ENCODE results near the gene TBCD. TPM values are rescaled to one million over a fixed set of nuclear protein-coding genes. Genes with fewer than 3 reads are reported as not detected.
A peak's percentile ranks its signal among the peaks of the same experiment; 100 is the strongest.

Gene TBCD
- total and polyA plus RNA-seq, 12 donors = 25.6 to 240 (median 66.2) TPM

DNA sequence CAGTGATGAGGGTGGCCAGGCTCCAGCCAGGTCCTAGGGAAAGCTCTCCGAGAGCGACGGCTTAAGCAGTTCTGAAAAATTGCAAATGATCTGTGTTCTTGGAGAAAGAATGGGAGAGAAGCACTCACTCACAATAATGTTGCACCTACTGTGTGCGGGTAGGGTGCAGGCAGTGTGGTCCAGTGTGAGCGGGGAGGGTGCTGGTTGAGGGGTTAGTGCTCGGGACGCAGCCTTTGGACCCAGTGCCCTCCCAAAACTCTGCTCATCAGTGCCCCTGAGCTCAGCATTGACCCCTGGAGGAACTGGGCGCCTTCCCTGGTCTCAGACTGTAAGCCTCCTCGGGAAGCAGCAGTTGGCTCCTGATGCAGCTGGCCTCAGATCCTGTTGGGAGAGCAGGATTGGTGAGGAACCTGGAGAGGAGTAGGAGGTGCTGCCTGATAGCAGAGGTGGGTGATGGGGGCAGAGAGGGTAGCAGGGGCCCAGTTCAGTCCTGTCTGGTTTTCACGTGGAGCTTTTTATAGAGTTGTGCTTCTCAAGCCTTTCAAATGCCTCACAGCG lies 111.6 kb downstream of the TBCD start:
- Histone ChIP-seq H3K4me1 (replicated peaks in 1 of 2) (peaks cover 11 to 28% of the 10 kb centered on the region in 2 donors), H3K36me3 (replicated peaks in 1 of 2) (no peaks in the 10 kb centered on the region), H3K9me3 (replicated peaks in 1 of 3) (no peaks in the 10 kb centered on the region), H3K27ac (peak overlapping the region in 1 of 5 donors; percentile 49), H3K27me3 (no peaks in the 10 kb centered on the region), H3K4me3 (no peak overlapping the region)
- WGBS, 4 donors = 88 to 90% (median 89%) methylated on average over 8 to 11 of the region's 11 CpGs
- DNase-seq = no peak
- intact Hi-C loops (cut with DNase I) = no loop called here
- TF ChIP-seq CTCF (IDR thresholded peaks at IDR 0.05) (no peak), POLR2A (IDR thresholded peaks at IDR 0.05) (no peak)

GRCh38 chr17:82863941-82864712 lies 112.3 kb downstream of the TBCD start:
- intact Hi-C loops (cut with DNase I) = no loop called here
- no peaks in the 10 kb centered on the region for H3K27me3 ChIP-seq
- peak overlapping the region in 2 of 5 donors; percentile 47 to 49 for H3K27ac ChIP-seq
- 50 to 59% (median 56%) methylated on average over 14 to 18 of the region's 18 CpGs for WGBS, 4 donors
- H3K4me3 ChIP-seq = no peak overlapping the region
- H3K36me3 ChIP-seq (replicated peaks in 1 of 2) = no peaks in the 10 kb centered on the region
- no peak for TF ChIP-seq CTCF (IDR thresholded peaks at IDR 0.05)
- TF ChIP-seq POLR2A (IDR thresholded peaks at IDR 0.05) = no peak
- peaks cover 11 to 28% of the 10 kb centered on the region in 2 donors for H3K4me1 ChIP-seq (replicated peaks in 1 of 2)
- DNase-seq = peak in 6 of 7 donors; percentile 57 to 77 (median 60)
- H3K9me3 ChIP-seq (replicated peaks in 1 of 3) = no peaks in the 10 kb centered on the region

DNA sequence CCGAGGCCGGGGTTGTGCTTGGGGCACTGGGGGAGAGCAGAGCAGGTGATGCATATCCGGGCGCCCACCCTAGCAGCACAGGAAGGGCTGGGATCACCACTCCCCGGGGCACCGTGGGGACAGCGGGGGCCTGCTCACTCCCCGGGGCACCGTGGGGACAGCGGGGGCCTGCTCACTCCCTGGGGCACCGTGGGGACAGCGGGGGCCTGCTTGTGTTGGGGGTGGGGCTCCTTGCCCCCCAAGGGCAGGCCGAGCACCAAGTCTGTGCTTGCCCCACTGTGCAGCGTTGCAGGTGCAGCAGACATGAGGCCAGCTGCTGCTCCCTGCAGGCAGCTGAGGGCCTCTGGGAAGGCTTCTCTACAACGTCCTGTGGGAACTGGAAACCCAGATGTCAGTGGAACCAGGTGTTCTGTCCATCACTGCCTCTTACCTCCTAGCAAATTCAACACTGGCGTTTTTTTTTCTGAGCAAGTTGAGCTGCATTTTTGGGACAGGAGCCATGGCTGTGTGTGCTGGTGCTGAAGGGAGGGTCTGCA lies 112.9 kb downstream of the TBCD start:
- no peaks in the 10 kb centered on the region for H3K9me3 ChIP-seq (replicated peaks in 1 of 3)
- no peaks in the 10 kb centered on the region for H3K36me3 ChIP-seq (replicated peaks in 1 of 2)
- no peaks in the 10 kb centered on the region for H3K27me3 ChIP-seq
- H3K4me3 ChIP-seq = no peak overlapping the region
- intact Hi-C loops (cut with DNase I) = no loop called here
- peaks cover 5 to 21% of the 10 kb centered on the region in 2 donors for H3K4me1 ChIP-seq (replicated peaks in 1 of 2)
- H3K27ac ChIP-seq = peak overlapping the region in 2 of 5 donors; percentile 47 to 49
- TF ChIP-seq POLR2A (IDR thresholded peaks at IDR 0.05) (no peak), CTCF (IDR thresholded peaks at IDR 0.05) (no peak)
- WGBS, 4 donors = 78 to 100% (median 81%) methylated on average over 1 to 16 of the region's 16 CpGs
- DNase-seq = no peak

DNA sequence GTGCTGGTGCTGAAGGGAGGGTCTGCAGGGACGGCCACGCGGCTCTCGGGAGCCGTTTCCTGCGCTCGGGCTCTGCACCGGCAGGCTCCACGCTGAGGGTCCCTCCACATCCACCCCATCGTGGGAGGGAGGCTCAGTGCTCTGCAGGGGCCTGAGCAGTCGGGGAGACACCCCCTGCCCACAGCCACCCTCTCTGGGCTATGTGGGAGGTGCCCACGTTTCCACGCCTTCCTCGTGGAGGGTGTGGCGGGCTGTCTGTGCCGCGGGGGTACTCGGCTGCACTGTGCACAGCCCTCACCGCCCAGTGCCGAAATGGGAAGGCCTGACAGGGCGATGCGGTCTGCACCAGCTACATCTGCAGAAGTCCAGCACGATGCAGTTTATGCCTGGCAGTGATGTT lies 113.4 kb downstream of the TBCD start:
- peaks cover 0 to 16% of the 10 kb centered on the region in 2 donors for H3K4me1 ChIP-seq (replicated peaks in 1 of 2)
- peaks cover 0 to 2% of the 10 kb centered on the region in 2 donors for H3K36me3 ChIP-seq (replicated peaks in 1 of 2)
- H3K9me3 ChIP-seq (replicated peaks in 1 of 3) = no peaks in the 10 kb centered on the region
- 81 to 88% (median 85%) methylated on average over 3 to 23 of the region's 23 CpGs for WGBS, 4 donors
- no peak for DNase-seq
- no peak for TF ChIP-seq POLR2A (IDR thresholded peaks at IDR 0.05)
- TF ChIP-seq CTCF (IDR thresholded peaks at IDR 0.05) = no peak
- intact Hi-C loops (cut with DNase I) = no loop called here
- H3K27ac ChIP-seq = no peak overlapping the region
- H3K27me3 ChIP-seq = no peaks in the 10 kb centered on the region
- H3K4me3 ChIP-seq = no peak overlapping the region
